ENCODE results near the gene REV1.

REV1 gene

DNA sequence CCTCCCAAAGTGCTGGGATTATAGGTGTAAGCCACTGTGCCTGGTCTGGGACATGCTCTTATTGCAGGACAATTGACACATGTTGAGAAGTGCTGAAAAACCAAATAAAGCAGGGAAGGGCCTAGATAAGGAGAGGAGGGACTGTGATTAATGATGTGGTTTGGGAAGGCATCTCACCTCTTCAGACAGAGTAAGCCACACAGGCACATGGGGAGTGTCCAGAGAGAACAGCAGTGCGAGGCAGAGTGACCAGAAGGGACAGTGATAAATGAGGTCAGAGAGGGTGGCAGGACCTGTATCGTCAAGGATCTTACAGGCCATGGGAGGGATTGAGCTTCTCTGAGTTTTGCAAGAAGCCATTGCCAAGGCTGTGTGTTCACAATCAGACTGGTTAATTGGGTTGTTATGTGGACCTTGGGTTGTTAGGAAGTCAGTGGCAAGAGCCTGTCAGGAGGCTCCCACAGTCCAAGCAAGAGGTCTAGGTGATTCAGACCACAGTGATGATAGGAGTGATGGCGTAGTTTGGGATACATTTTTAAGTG is 94.2 kb downstream of the REV1 start:
- Histone ChIP-seq H3K27ac (ENCODE audit: low read length) (no peak overlapping the region), H3K4me1 (ENCODE audit: low read length) (no peaks in the 10 kb centered on the region), H3K79me2 (ENCODE audit: low read length) (no peaks in the 10 kb centered on the region), H3K9me3 (ENCODE audit: insufficient read depth, low read length) (no peaks in the 10 kb centered on the region), H4K20me1 (ENCODE audit: insufficient read depth, low read length) (no peaks in the 10 kb centered on the region), H2AFZ (ENCODE audit: low read depth, low read length) (no peak overlapping the region), H3K4me3 (ENCODE audit: low read length) (no peak overlapping the region), H3K4me2 (ENCODE audit: low read length) (no peak overlapping the region), H3K27me3 (ENCODE audit: low read depth, low read length) (no peaks in the 10 kb centered on the region), H3K9ac (ENCODE audit: low read length) (no peak overlapping the region), H3K36me3 (replicated peaks; ENCODE audit: low read depth, low read length) (peaks cover 70% of the 10 kb centered on the region)
- TF ChIP-seq EZH2phosphoT487 (IDR thresholded peaks at IDR 0.05; ENCODE audit: low read depth) = no peak
- TF ChIP-seq, protein P1, sequence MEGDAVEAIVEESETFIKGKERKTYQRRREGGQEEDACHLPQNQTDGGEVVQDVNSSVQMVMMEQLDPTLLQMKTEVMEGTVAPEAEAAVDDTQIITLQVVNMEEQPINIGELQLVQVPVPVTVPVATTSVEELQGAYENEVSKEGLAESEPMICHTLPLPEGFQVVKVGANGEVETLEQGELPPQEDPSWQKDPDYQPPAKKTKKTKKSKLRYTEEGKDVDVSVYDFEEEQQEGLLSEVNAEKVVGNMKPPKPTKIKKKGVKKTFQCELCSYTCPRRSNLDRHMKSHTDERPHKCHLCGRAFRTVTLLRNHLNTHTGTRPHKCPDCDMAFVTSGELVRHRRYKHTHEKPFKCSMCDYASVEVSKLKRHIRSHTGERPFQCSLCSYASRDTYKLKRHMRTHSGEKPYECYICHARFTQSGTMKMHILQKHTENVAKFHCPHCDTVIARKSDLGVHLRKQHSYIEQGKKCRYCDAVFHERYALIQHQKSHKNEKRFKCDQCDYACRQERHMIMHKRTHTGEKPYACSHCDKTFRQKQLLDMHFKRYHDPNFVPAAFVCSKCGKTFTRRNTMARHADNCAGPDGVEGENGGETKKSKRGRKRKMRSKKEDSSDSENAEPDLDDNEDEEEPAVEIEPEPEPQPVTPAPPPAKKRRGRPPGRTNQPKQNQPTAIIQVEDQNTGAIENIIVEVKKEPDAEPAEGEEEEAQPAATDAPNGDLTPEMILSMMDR (IDR thresholded peaks at IDR 0.05; ENCODE audit: low read depth, low read length) = no peak

DNA sequence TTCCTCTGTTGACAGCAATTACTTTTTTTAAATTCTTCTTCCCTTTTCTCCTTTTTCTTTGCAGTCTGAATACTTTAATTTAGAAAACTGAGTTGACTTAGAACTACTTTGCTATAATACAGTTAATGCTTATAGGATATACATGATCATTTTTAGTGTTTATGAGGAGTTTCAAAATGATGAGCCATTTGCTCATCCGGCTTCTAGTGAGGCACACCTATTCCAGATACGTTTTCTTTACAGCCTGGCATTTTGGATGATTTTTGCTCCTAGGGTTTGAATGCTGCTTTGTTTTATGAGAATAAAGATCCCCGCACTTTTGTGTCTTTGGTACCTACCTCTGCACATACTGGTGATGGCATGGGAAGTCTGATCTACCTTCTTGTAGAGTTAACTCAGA is 99.9 kb downstream of the REV1 start:
- Histone ChIP-seq H3K4me1 (ENCODE audit: low read length) (no peaks in the 10 kb centered on the region), H3K36me3 (replicated peaks; ENCODE audit: low read depth, low read length) (peaks cover 36% of the 10 kb centered on the region), H3K9me3 (ENCODE audit: insufficient read depth, low read length) (no peaks in the 10 kb centered on the region), H3K27ac (ENCODE audit: low read length) (no peak overlapping the region), H3K4me3 (ENCODE audit: low read length) (no peak overlapping the region), H4K20me1 (ENCODE audit: insufficient read depth, low read length) (no peaks in the 10 kb centered on the region), H3K79me2 (ENCODE audit: low read length) (no peaks in the 10 kb centered on the region), H3K4me2 (ENCODE audit: low read length) (no peak overlapping the region), H3K9ac (ENCODE audit: low read length) (no peak overlapping the region), H3K27me3 (ENCODE audit: low read depth, low read length) (no peaks in the 10 kb centered on the region), H2AFZ (ENCODE audit: low read depth, low read length) (no peak overlapping the region)
- TF ChIP-seq EZH2phosphoT487 (IDR thresholded peaks at IDR 0.05; ENCODE audit: low read depth) = no peak
- TF ChIP-seq, protein P1 (IDR thresholded peaks at IDR 0.05; ENCODE audit: low read depth, low read length) = no peak

DNA sequence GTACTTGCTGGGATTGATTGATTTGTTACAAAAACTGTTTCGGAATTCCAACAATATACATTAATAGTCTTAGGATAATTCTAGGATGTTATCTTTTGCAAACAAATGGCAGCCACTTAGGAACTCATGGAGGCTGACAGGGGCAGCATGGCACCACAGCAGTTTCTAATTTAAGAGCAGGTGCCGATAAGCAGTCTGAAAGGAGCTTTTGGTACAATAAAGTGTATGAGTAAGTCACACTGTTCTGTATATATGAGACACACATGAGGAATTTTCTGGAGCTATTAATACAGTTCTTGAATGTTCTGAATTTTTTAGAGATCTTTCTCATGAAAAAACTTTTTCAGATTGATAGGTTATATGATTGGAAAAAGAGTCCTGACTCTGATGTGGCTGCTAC is 100.4 kb downstream of the REV1 start:
- Histone ChIP-seq H3K9ac (ENCODE audit: low read length) (no peak overlapping the region), H3K9me3 (ENCODE audit: insufficient read depth, low read length) (no peaks in the 10 kb centered on the region), H3K4me3 (ENCODE audit: low read length) (no peak overlapping the region), H3K4me2 (ENCODE audit: low read length) (no peak overlapping the region), H3K4me1 (ENCODE audit: low read length) (no peaks in the 10 kb centered on the region), H3K27me3 (ENCODE audit: low read depth, low read length) (no peaks in the 10 kb centered on the region), H2AFZ (ENCODE audit: low read depth, low read length) (no peak overlapping the region), H3K27ac (ENCODE audit: low read length) (no peak overlapping the region), H4K20me1 (ENCODE audit: insufficient read depth, low read length) (no peaks in the 10 kb centered on the region), H3K36me3 (replicated peaks; ENCODE audit: low read depth, low read length) (peaks cover 33% of the 10 kb centered on the region), H3K79me2 (ENCODE audit: low read length) (no peaks in the 10 kb centered on the region)
- no peak for TF ChIP-seq EZH2phosphoT487 (IDR thresholded peaks at IDR 0.05; ENCODE audit: low read depth)
- TF ChIP-seq, protein P1 (IDR thresholded peaks at IDR 0.05; ENCODE audit: low read depth, low read length) = no peak

DNA sequence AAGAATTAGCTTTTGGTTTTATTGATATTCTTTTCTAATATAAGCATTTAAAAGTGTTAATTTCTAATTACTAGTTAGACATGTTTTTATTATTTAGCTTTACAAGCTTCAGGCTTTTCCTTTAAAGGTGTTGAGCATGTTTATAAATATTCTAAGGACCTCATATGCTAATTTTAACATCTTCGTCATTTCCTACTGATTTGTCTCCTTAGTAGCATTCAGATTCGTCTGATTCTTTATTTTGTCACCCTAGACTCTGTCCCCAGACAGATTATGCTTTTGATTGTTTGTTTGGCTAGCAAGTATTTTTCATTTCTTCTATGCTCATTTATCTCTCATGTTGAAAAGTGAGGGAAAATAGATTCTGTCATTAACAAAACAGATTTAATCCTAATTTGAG is 100.9 kb downstream of the REV1 start:
- no peak overlapping the region for H3K4me3 ChIP-seq (ENCODE audit: low read length)
- no peak overlapping the region for H3K4me2 ChIP-seq (ENCODE audit: low read length)
- no peak overlapping the region for H3K9ac ChIP-seq (ENCODE audit: low read length)
- no peaks in the 10 kb centered on the region for H3K4me1 ChIP-seq (ENCODE audit: low read length)
- TF ChIP-seq, protein P1 (IDR thresholded peaks at IDR 0.05; ENCODE audit: low read depth, low read length) = no peak
- TF ChIP-seq EZH2phosphoT487 (IDR thresholded peaks at IDR 0.05; ENCODE audit: low read depth) = no peak
- H4K20me1 ChIP-seq (ENCODE audit: insufficient read depth, low read length) = no peaks in the 10 kb centered on the region
- no peaks in the 10 kb centered on the region for H3K27me3 ChIP-seq (ENCODE audit: low read depth, low read length)
- H2AFZ ChIP-seq (ENCODE audit: low read depth, low read length) = no peak overlapping the region
- H3K27ac ChIP-seq (ENCODE audit: low read length) = no peak overlapping the region
- H3K9me3 ChIP-seq (ENCODE audit: insufficient read depth, low read length) = no peaks in the 10 kb centered on the region
- no peaks in the 10 kb centered on the region for H3K79me2 ChIP-seq (ENCODE audit: low read length)
- H3K36me3 ChIP-seq (replicated peaks; ENCODE audit: low read depth, low read length) = peaks cover 30% of the 10 kb centered on the region
